ENCODE data around the gene SORCS2. TPM values are rescaled to one million over a fixed set of nuclear protein-coding genes. Genes with fewer than 3 reads are reported as not detected.

Gene SORCS2
- total RNA-seq, 4 donors from 2014 or later = 0.26 to 17.1 (median 2.9) TPM

DNA sequence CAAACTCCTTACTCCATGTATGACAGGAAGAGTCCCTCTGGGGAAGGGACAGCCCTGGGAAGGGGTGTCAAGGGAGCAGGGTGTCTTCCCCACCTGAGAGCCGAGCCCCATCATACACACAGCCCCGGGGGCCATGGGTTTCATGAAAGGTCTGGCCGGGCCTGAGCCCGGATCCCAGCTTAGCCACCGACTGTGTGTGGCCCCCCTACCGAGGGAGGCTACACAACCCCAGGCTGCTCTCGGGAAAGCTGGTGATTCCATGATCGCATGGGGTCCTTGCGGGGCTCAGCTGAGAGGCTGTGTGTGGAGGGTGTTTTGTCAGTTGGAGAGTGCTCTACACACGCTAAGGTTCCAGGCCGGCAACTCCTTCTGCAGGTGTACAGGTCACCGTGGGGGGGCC, 55.6 kb downstream of the SORCS2 start:
- H3K4me1 ChIP-seq = peaks cover 0 to 6% of the 10 kb centered on the region in 2 donors
- intact Hi-C loops (cut with DNase I; ENCODE audit: low total_unique reads) = no loop called here

DNA sequence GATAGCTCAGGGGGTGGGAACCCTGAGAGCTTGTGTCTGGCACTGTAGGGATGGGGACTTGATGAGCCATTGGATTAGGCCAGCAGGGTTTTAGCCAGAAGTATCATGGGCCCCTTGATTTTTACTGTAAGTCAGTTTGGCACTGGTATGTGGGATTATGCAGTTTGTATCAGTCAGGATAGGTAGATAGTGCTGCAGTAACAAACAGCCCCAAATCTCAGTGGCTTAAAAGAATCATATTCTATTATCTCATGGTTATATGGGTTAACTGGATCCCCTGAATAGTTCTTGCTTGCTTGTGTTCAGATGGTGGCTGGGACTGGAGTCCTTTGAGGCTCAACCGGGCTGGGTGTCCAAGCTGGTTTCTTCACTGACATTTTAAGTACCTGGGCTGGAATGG, 56.5 kb downstream of the SORCS2 start:
- Histone ChIP-seq H3K4me1 (peaks cover 0 to 6% of the 10 kb centered on the region in 2 donors), H3K4me3 (no peak overlapping the region), H3K27ac (peak overlapping the region in 1 of 2 donors; percentile 76), H3K36me3 (no peaks in the 10 kb centered on the region), H3K9me3 (no peaks in the 10 kb centered on the region), H3K27me3 (no peaks in the 10 kb centered on the region)
- TF ChIP-seq POLR2A (IDR thresholded peaks at IDR 0.05) = no peak
- TF ChIP-seq, protein P1, sequence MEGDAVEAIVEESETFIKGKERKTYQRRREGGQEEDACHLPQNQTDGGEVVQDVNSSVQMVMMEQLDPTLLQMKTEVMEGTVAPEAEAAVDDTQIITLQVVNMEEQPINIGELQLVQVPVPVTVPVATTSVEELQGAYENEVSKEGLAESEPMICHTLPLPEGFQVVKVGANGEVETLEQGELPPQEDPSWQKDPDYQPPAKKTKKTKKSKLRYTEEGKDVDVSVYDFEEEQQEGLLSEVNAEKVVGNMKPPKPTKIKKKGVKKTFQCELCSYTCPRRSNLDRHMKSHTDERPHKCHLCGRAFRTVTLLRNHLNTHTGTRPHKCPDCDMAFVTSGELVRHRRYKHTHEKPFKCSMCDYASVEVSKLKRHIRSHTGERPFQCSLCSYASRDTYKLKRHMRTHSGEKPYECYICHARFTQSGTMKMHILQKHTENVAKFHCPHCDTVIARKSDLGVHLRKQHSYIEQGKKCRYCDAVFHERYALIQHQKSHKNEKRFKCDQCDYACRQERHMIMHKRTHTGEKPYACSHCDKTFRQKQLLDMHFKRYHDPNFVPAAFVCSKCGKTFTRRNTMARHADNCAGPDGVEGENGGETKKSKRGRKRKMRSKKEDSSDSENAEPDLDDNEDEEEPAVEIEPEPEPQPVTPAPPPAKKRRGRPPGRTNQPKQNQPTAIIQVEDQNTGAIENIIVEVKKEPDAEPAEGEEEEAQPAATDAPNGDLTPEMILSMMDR (IDR thresholded peaks at IDR 0.05) = no peak
- DNase-seq = no peak
- intact Hi-C loops (cut with DNase I; ENCODE audit: low total_unique reads) = no loop called here

More for the DNA sequence above, 55.6 kb downstream of the SORCS2 start:
- H3K4me3 ChIP-seq = no peak overlapping the region
- TF ChIP-seq, protein P1 (IDR thresholded peaks at IDR 0.05) = no peak
- no peak for TF ChIP-seq POLR2A (IDR thresholded peaks at IDR 0.05)
- no peak overlapping the region for H3K27ac ChIP-seq
- no peaks in the 10 kb centered on the region for H3K36me3 ChIP-seq
- no peaks in the 10 kb centered on the region for H3K27me3 ChIP-seq
- no peak for DNase-seq
- no peaks in the 10 kb centered on the region for H3K9me3 ChIP-seq

DNA sequence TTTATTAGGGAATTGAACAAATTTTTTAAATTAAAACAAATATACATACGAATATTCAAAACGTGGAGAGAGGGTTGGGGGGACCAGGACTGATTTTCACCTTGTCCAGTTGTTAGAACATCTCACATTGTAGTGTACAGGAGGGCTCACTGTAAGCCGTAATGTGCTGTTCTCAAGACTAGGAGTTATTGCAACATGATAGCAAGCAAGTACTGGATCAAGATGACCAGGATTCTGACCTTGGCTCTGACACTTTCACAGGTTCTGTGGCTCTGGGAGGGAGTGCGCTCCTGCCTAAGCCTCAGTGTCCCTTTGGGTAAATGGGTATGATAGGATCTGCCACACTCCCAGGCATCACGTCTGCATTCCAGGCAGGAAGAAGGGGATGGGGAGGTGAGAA, 59.0 kb downstream of the SORCS2 start:
- peaks cover 0 to 6% of the 10 kb centered on the region in 2 donors for H3K4me1 ChIP-seq
- DNase-seq = no peak
- no peaks in the 10 kb centered on the region for H3K36me3 ChIP-seq
- H3K27me3 ChIP-seq = no peaks in the 10 kb centered on the region
- intact Hi-C loops (cut with DNase I; ENCODE audit: low total_unique reads) = no loop called here
- peak overlapping the region; percentile 7 to 73 for H3K27ac ChIP-seq
- no peak overlapping the region for H3K4me3 ChIP-seq
- no peaks in the 10 kb centered on the region for H3K9me3 ChIP-seq
- TF ChIP-seq POLR2A (IDR thresholded peaks at IDR 0.05) = no peak
- TF ChIP-seq, protein P1 (IDR thresholded peaks at IDR 0.05) = no peak

DNA sequence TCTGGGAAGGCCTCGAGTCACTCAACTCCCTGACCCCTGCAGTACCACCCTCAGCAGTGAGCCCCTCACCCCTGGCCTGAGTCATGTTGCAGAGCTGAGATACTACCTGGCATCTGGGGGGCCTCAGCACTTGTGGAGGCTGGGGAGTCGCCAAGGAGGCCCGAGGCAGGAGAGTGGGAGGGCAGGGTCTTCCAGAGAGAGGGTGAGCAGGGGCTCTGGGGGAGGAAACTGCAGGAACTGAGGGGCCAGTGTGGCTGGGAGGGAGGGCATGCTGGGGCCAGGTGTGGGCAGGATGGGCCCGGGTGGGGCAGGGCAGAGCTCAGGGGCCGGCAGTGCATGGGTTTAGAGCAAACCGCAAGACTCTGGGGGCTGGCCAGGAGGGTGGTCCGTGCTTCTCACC, 59.7 kb downstream of the SORCS2 start:
- no peak overlapping the region for H3K27ac ChIP-seq
- TF ChIP-seq, protein P1 (IDR thresholded peaks at IDR 0.05) = no peak
- TF ChIP-seq POLR2A (IDR thresholded peaks at IDR 0.05) = no peak
- H3K36me3 ChIP-seq = no peaks in the 10 kb centered on the region
- peaks cover 0 to 6% of the 10 kb centered on the region in 2 donors for H3K4me1 ChIP-seq
- intact Hi-C loops (cut with DNase I; ENCODE audit: low total_unique reads) = no loop called here
- no peaks in the 10 kb centered on the region for H3K9me3 ChIP-seq
- H3K4me3 ChIP-seq = no peak overlapping the region
- no peak for DNase-seq
- no peaks in the 10 kb centered on the region for H3K27me3 ChIP-seq

DNA sequence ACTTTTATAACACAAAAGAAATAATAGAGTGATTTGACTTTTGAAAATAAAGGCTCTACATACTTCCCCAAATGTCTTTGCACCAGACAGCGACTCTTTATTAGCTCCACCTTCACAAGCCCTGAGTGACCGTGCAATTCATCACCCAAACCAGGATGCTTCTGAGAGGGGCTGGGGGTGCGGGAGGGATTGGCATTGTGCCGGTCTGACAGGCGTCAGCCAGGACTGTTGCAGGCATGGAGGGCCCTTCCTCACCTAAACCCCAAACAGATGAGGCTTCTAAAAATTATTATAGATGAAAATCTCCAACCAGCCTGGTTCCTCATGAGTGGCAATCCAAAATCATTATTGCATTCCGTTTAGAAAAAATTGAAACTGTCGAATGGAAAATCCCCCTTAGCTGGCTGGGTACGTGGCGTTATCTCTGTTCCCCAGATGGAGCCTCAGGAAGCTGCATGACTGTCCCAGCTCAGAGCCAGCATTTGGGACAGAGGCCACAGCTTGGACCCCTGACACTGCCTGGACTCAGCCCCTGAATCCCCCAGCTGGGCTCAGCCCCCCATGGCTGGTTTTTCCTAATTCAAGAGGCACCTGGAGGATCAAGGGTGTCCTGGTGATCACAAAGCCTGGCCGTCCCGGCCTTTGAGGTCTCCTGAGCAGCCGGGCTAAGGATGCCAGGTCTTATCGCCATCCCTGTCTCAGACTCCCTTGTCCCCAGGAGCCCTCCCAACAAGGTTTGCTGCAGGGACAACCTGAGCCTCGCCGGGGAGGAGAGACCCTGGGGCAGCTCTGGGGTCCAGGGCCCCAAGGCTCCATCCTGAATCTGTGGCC, 60.4 kb downstream of the SORCS2 start:
- peaks cover 0 to 6% of the 10 kb centered on the region in 2 donors for H3K4me1 ChIP-seq
- DNase-seq = no peak
- H3K9me3 ChIP-seq = no peaks in the 10 kb centered on the region
- intact Hi-C loops (cut with DNase I; ENCODE audit: low total_unique reads) = no loop called here
- TF ChIP-seq, protein P1 (IDR thresholded peaks at IDR 0.05) = no peak
- no peak for TF ChIP-seq POLR2A (IDR thresholded peaks at IDR 0.05)
- no peaks in the 10 kb centered on the region for H3K27me3 ChIP-seq
- no peaks in the 10 kb centered on the region for H3K36me3 ChIP-seq
- H3K27ac ChIP-seq = no peak overlapping the region
- H3K4me3 ChIP-seq = no peak overlapping the region

Measured in uterus (tissue), 4 donors.